GM21515 (cell line): ENCODE data around the gene TAF5L.
"Not testable (repeated sequence)": the region's sequence is repeated elsewhere in the genome, so short reads cannot be mapped to it uniquely, and the experiment has no call there.

Experiments used
- ATAC-seq: cut with Tn5 transposase; IDR thresholded peaks from one replicate; pipeline ENCODE4 v1.9.1; 2021; ENCODE audit not compliant: unreplicated experiment

Gene TAF5L

DNA sequence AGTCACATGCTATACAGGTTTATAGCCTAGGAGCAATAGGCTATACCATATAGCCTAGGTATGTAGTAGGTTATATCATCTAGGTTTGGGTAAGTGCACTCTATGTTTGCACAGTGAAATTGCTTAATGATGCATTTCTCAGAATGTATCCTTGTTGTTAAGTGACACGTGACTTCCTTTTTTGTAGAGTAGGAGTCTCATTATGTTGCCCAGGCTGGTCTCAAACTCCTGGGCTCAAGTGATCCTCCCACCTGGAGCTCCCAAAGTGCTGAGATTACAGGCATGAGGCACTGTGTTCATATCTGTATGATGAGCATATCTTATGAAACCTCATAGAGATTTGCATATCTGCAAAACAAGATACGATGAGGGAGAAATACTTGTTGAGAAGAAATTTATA, 53.6 kb downstream of the TAF5L start:
- no peak for ATAC-seq

DNA sequence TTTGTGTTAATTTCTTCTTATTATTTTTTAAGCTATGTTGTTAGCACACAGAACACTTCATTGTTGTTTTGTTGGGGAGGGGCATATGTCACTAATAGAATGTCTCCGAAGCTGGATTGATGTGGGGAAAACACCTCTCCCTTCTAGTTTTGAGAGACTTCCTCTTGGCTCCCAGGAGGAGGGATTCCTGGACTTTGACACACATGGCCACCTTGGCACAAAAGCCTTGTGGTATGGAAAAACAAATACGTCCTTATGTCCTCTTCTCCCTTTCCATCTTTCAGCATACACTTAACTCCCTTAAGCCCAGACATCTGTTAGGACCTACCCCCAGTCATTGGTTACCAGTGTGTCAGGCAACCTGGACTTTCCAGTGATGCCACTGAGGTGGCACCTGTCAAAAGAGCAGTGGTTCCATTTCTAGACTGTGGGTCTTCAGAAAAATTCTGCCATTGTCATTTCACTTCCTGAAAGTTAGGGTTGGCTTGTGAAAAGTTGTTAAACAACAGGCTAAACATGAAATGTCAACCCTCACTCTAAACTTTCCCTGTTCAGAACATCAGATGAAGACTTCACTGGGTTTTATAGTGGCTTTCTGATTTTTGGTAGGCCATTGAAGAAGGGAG, 54.9 kb downstream of the TAF5L start:
- no peak for ATAC-seq

DNA sequence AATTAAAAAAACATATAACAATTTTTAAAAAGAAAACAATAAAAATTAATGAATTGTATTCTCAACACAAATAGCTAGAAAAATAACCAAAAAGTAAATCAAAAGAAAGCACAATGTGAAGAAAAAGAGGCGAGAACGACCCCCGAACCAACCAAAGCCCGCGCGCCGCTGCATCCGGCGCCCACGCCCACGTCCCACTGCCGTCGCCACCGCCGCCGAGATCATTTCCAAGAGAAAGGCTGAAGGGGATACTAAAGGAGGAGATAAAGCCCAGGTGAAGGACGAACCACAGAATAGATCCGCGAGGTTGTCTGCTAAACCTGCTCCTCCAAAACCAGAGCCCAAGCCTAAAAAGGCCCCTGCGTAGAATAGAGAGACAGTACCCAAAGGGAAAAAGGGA, 55.6 kb downstream of the TAF5L start:
- ATAC-seq: no peak

DNA sequence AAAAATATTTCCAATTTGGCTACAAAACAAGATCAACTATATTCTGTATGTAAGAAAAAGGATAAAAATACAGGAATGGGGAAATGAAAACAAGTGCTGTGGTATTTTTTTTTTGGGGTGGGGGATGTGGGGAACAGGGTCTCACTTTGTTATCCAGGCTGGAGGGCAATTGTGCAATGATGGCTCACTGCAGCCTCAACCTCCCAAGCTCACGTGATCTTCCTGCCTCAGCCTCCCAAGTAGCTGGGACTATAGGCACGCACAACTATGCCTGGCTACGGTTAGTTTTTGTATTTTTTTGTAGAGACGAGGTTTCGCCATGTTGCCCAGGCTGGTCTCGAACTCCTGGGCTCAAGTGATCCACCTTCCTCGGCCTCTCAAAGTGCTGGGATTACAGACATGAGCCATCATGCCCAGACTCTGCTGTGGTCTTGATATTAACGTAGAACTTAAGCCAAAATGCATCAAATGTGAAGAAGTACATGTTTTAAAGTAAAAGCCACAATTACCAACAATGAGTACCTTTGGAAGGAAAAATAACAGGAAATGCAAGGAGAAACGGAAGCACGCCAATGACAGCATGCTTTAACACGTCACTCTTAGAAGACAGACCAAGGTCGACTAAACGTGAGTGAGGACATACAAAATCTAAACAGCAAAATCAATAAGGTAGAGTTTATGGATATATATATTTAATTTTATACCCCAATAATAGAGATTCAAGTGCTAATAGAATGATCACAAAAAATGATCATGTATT, 58.6 kb downstream of the TAF5L start:
- no peak for ATAC-seq

DNA sequence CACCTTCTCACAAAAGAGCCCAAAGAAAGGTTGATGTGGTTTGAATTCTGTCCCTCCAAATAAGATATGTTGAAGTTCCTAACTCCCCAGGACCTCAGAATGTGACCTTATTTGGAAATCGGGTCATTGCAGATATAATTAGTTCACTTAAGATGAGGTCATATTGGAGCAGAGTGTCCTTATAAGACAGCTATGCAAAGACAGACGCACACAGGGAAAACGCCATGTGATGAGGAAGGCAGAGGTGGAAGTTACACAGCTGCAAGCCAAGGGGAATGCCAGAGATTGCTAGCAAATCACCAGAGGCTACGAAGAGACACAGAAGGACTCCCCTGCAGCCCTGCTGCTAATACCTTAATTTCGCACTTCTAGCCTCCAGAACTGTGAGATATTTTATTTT, 62.2 kb downstream of the TAF5L start:
- no peak for ATAC-seq

DNA sequence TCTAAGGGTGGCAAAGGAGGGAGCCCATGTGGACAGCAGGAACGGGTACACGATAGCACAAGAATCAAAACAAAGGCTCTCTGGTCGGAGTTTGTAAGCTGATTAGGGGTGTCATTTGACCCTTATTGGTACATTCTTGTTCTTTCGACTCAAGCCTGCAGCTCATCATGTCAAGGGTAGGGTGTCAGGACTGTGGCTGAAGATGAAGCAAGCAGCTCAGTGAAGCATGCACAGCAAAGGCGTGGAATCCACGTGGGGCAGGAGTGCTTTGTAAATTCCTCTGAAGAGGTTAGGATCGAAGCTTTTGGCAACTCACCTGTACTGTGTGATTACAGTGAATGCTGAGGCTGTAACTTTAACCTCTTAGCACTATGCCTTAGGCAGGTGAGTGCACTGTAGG, 62.7 kb downstream of the TAF5L start:
- ATAC-seq: no peak

DNA sequence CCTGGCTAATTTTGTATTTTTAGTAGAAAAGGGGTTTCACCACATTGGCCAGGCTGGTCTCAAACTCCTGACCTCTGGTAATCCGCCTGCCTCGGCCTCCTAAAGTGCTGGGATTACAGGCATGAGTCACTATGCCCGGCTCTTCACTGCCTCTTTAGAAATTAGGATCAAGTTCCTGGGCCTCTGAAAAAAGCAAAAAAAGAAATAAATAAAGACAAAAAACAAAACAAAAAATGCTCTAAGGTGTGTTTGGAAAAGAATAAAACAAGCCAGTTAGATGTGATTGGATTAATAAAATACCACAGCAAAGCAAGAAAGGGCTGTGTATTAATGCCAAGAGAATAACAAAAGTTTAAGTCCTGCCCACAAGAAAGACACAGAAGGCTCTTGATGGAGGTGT, 63.2 kb downstream of the TAF5L start:
- no peak for ATAC-seq

DNA sequence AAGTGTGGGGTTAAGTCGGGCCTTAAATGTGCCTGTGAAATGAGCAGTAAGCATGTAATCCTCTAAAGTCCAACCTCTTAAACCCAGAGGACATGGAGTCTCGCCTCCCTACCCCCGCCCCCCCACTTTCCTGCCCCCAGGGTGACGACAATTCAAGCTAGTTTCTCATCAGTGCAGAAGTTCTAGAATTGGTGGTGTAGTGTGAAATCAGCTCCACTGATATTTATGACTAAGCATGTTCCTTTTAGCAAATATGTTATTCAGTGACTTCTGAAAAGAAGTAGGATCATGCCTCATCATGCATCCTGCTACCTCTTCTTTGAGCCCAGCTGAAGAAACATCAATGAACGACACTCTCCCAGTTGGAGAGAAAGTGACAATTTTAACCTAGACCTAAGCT, 64.8 kb downstream of the TAF5L start:
- ATAC-seq: no peak

DNA sequence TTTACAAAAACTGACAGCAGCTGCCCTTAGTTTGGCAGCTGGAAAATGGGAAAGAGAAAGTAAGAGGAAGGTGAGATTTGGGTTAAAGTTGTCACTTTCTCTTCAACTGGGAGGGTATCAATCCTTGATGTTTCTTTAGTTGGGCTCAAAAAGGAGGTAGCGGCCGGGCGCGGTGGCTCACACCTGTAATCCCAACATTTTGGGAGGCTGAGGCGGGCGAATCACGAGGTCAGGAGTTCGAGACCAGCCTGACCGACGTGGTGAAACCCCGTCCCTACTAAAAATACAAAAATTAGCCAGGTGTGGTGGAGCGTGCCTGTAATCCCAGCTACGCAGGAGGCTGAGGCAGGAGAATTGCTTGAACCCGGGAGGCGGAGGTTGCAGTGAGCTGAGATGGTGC, 65.8 kb downstream of the TAF5L start:
- ATAC-seq: not testable (repeated sequence)

DNA sequence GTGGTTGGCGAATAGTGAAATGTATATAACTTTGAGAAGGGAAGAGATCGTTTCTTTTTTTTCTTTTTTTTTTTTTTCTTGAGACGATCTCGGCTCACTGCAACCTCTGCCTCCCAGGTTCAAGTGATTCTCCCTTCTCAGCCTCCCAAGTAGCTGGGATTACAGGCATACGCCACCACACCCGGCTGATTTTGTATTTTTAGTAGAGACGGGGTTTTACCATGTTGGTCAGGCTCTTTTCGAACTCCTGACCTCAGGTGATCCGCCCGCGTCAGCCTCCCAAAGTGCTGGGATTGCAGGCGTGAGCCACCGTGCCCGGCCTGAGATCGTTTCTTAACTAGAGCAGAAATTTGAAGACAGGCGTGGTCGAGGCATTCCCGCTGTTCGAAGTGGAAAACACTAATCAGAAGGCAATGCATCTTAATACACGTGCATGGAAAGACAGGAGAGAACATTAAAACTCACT, 66.6 kb downstream of the TAF5L start:
- ATAC-seq: not testable (repeated sequence)

DNA sequence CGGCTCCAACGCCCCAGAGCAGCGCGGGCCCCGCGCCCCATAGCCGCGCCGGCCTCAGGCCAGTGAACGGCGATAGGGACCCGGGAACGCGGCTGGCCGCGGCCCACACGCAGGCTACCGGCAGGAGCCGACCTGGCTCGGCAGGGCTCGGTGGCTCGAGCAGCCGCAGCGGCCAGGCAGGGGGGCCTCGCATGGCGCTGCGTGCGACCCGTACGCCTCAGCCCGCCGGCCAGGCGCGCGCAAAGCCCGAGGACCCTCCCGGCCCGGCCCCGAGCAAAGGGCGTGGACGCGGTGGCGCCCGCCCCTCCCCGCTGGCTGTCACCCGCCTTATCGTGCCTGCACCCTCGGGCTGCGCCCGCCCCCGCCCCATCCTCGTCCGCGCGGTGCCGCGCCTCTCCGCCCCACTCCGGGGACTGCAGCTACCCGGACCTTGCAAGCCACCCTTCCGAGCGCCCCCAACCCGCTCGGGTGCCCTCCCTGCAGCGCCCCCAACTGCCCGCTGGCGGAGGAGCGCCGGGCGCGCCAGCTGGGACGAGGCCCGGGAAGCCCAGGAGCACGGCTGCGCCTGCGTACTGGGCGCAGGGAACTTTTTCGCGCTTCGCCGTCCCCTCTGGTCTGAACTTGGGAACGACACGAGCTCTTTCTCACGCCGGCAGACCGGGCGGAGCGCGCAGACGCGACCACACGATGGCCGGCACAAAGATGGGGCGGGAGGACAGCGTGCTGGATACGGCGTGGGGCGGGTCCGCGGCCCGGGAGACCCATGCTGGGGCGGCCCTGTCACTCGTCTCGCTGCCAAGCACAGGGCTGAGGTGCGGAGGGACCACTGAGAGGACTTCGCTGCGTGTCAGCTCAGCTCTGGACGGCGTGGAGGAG, 67.2 kb downstream of the TAF5L start, which contains the start of gene ABCB10:
Gene ABCB10 (minus strand): TSS at position 248 of the 876 bp plus-strand sequence. CDS start 55 bp downstream, at position 193.
- ATAC-seq: peak; percentile 79

DNA sequence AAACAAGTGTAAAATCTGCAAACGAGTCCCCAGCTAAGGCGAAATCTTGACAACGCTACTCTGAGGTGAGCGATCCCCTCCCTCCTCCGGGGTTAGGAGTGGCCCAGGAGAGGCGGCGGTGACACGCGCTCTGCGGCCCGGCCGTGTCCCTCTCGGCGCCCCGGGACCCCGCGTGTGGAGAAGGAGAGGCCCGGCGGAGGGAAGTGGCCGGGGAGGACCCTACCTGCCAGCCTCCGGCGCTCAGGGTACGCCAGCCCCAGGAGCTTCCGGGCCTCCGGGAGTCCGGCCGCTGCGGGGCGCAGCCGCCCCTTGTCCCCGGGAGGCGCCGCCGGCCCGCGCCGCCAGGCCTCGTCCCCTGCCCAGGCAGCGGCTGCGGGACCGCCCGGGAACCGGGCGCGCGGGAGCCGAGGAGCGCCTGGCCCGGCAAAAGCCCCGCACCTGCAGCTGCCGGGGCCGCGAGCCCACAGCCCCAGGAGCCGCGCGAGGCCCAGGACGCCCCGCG, 68.0 kb downstream of the TAF5L start:
- ATAC-seq: peak; percentile 36

DNA sequence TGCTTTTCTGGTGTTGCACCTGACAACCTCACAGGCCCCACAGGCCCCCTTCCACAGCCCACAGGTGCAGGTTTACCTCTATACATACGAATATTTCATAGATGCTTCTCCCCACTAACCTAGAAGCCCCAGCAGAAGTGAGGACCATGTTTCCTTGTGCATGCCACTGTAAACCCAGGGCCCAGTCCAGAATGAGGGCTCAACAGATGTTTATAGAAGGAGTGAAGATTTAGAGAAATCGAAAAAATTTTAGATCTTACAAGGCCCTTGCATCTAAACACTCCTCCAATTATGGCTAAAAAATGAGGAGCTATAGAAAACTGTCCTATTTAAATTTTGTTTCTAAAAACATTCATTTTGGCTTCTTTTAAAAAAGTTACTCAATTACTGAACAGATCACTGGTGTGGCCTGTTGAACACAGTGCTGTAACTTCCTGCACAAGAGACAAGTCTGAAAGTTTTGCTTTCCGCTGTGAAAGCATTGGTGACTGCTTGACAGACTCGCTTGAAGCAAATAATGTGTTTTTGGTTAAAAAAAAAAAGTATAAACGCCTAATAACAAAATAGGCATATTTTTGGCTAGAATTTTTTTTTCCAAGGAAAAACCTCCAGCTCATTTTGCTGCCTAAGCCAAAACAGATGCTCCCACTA, 68.6 kb downstream of the TAF5L start:
- ATAC-seq: no peak

DNA sequence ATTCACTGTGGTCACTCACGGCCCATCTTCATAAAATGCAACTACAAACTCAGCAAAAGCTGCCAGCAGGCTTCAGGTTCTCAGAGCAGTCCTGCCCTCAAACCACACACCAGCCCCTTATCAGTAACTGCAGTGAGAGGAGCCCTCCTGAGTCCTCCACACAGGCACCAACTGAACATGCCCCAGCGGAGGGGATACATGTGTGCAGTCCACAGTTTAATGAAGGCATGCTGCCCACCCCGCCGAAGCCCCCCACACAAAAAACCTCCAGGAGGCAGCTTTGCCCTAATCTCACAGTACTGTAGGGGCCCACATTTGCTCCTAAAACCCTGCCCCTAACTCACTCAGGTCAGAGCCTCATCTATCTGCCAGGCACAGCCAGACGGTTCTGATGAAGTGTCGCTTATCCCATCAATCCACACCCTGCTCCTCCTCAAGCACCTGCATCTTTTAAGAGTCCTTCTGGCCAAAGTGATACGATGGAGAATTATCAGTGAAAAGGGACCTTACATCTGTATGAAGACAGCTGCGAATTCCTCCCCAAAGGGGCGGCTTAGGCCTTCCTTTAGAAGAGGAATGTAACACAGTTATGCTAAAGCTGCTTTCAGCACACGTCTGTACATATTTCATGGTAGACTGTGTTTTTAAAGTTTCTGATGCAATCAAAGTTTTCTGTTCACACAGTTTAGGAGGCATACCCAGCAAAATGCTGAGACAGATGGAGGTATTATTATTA, 70.9 kb downstream of the TAF5L start:
- no peak for ATAC-seq

DNA sequence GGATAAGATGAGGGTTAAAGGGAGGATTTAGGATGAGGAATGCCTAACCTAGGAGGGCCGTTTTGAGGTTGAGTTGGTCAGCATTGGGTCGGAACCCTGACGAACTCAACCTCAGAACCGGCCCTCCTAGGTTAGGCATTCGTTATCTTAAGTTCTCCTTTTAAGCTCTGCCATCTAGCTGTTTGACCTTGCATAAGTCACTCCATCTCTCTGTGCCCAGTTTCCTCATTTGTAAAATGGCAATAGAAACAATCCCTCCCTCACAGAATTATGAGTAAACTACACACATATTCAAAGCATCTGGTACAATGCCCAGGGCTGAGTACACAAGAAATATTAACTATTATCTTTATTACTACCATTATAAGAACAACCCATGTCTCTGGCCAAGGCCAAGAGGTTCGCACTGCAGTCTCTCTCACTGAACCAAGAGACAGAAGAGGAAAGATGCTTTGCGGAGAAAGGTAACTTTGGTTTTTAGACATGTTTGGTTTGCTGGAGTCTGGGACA, 72.2 kb downstream of the TAF5L start:
- ATAC-seq: no peak

DNA sequence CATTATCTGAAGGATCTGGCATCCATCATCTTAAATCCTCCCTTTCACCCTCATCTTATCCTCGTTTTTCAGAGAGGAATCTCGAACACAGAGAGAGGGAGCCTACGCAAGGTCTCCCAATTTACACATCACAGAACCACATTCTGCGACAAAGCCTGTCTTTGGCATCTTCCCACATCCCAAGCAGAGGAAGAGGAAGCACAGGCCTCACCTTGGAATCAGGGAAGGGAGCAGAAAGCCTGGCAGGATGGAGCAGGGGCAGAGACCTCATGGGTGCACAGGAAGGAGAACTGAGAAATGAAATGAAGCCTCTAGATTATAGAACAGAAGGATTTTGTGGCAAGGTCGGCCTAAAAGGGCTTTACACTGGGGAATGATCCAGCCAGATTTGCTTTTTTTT, 73.2 kb downstream of the TAF5L start:
- no peak for ATAC-seq

DNA sequence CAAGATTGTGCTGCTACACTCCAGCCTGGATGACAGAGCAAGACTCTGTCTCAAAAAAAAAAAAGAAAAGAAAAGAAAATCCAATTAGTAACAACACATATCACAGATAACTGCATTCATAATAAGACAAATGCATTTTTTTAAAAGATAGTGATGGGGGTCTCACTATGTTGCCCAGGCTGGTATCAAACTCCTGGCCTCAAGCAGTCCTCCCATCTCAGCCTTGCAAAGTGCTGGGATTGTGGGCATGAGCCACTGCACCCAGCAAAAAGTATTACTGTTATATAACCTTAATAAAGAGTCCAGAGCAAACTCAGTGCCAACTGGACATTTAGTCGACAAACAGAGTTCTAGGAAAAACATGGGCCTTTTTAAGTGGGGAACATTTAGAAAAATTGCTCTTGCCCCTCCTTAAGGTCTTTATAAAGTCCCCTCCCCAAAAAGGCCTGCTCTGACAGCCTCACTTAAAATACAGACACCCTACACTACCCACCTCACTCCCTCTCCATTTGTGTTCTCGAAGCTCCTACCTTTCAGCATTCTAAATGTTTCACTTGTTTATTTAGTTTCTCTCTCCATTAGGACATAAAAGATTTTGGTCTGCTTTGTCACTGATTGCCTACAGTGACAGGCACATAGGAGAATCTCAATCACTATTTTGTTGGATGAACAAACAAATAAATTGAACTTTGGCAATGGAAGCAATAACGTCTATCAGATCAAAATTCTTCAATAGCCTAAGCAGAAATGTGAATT, 74.9 kb downstream of the TAF5L start:
- ATAC-seq: no peak

DNA sequence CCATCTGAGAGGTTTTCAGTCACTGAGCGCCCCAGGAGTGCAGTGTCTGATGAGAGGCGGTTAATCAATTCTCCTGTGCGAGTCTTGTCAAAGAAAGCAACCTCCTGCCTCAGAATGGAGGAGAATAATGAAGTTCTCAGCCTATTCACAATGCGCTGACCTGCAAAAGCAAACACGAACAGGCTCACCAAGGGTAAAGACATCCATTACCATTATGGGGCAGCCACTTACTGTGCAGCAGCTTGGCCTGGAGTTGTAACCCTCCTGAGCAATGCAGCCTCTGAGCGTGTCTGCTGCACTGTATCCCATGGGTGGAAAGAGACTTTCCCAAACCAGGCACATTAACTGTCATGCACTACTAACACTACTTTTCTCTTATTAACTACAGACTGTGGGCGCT, 78.4 kb downstream of the TAF5L start:
- ATAC-seq: no peak

DNA sequence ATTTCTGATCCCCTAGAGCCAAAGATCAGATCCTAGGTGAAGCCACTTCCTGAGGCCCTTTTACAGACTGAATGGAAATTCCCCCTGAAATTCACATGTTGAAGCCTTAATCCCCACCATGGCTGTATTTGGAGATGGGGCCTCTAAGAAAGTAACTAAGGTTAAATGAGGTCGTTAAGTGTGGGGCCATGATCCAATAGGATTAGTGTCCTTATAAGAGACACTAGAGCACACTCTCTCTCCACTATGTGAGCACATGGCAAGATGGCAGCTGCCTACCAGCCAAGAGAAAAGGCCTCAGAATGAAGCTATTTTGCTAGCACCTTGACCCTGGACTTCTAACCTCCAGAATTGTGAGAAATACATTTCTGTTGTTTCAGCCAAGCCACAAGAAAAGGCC, 81.3 kb downstream of the TAF5L start:
- no peak for ATAC-seq
